Activated T-cell treated with anti-CD3 and anti-CD28 coated beads for 1 hour (primary cell): ENCODE results near the gene DUXB.

ENCODE experiments used
- DNase-seq: peaks from one replicate; pipeline ENCODE4 v3.0.0-alpha.2; 2020; ENCODE audit warnings: low read depth

DUXB gene, protein sequence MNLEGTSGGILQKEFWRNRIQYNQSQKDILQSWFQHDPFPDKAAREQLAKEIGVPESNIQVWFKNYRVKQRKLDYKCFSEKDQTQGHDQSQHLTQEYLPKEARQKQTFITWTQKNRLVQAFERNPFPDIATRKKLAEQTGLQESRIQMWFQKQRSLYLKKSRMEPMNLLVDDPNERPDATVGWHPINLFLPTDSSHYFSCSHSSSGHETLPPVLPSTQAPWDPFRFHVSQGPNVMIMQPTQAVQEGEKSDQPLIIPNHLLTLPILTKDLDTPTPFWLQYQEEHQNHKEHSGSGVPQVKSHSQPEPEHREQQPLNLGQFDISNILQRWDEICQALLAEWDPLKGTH

DNA sequence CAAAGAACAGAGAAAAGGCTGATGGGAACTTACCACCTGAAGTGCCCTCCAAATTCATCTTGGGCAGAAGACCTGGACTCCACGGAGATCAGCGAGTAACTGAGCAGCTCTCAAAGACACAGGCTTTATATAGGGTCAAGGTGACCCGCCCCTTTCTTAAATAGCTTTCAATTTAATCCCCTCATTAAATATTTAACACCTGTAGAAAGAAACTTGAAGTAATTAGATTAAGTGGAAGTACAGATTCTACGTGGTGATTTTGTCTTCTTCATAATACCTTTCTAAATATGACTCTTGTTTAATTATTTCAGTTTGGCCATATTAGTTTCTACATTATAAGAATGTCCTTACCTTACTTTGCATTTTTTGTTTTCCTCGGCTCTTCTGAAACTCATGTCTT lies at the start of gene DUXB:
Gene DUXB, minus strand, starts transcription at position 101 of the 400 bp plus-strand sequence. Its CDS starts 43 bp downstream, at position 58.
- no peak for DNase-seq

DNA sequence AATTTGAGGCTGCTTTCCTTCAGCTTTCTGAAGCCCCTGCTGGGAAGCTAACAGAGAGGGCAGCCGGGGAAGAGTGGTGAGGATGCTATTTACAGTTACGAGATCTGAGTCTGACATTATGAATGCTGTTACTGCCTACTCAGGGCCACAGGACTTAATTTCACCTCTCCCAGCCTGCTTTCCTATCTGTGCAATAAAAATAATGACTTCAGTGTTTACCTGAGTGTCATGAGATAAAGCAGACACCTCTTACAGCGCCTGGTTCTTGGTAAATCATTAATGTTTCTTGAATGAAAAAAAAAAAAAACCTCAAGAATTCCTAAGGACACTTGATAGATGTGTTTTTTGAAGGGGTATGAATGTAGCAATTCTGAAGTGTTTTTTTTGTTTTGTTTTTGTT lies 49.3 kb upstream of the DUXB start:
- no peak for DNase-seq

DNA sequence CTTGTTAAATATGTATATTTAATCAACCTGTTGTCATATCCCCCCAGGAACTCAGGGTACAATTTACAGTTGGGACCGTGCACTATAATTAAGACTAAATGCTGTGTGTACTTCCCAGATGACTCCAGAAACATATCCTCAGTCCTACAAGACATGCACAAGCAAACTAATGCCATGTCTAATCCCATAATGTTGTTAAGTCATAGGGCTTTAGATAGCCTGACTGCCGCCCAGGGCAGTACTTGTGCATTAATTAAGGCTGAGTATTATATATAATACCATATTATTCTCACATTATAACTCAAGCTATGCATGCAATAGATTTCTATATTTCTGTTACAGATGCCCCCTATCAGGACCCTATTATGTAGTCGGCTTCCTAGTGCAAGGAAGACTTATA lies 45.1 kb upstream of the DUXB start:
- DNase-seq: no peak

DNA sequence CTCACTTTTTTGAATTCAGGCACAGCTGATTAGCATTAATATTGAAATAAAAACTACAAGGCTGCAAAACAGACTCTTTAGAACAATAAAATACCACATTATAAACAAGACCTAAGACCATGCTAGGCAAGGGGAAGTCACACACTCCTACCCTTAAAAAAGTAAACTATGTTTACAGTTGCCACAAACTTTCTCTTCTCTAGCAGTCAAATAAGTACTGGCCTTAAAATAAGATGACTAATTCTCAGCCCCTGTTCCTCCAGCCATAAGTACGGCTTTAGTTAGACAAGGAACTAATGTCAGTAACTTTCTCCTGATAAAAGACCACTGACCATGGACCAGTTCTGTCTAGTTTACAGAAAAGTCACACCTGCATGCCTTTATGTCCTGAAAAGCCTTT lies 44.6 kb upstream of the DUXB start:
- DNase-seq: no peak

DNA sequence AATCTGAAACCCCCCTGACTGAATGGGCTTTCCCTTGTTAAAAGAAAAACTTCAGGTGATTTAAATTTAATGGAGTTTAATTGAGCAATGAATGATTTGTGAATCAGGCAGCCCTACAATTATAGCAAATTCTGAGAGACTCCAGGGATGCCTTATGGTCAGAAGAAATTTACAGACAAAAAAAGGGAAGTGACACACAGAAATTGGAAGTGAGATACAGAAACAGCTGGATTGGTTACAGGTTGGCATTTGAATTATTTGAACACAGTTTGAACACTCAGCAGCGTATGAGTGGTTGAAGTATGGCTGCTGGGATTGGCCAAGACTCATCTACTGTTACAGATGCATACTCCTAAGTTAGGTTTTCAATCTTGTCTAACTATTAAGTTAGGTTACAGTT lies 44.0 kb upstream of the DUXB start:
- DNase-seq: no peak

DNA sequence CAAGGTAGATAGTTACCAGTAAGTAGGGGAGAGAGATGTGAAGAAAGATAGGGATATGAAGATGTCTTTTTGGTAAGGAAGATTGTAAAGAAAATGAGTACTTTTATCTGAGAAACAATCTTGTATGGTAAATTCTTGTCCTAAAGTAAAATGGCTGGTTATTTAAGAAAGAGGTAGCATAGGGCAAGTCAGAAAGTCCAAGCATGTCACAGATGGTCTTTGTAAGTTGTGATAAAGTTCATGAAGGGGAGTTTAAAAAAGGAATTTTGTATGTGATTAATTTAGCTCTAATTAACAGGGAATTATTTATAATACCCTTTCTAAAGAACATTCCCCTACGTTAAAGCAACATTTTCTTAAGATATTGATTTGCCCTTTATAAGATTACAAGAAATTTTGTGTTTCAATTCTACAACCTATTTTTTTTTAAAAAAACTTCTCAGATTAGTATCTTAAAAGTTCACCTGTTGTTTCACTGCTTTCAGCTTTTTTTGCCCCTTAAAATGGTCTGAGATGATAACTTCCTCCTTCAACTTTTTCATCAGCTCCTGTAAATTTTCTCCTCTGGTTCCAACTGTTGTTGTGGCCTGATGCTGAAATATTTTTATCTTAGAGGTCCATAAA lies 41.3 kb upstream of the DUXB start:
- DNase-seq: no peak

DNA sequence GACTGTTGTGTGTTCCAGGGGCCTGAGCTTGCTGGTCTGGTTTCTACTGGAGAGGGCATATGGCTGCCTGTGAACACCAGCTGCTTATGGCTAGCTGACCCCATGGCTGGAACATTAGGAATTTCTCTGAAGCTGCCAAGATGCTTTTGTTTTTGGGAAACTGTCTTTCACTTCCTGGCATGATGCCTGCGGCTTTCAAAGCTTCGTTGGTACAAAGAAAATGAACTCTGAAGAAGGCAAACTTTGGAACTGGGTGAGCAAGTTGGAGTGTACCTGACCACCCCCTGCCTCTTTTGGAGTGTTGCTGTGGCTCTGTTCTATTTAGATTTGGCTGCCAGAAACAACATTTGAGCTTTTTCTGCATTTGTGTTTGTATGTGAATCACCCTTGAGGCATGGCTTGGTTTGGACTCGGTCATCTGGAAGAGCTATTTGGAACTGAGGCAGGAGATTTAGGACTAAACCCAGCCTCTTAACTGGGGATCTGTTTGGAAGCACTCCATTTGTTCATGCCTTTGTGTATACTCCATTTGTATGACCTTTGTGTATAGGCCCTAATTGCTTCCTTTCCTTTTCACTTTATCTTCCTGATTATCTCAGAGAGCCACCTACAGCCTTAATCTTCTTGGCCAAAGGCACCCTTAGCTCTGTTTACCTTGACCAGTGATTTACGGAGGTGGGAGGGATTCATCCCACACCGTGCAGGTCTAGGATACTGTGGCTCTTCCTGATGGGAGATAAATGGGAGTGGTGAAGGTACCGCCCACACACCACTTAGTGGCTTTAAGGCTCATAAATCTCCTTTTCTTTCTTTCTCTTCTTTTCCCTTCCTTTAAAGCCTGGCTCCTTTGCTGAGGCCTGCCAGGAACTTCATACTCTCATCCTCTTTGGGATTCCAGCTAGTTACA lies 32.3 kb upstream of the DUXB start:
- DNase-seq: no peak

DNA sequence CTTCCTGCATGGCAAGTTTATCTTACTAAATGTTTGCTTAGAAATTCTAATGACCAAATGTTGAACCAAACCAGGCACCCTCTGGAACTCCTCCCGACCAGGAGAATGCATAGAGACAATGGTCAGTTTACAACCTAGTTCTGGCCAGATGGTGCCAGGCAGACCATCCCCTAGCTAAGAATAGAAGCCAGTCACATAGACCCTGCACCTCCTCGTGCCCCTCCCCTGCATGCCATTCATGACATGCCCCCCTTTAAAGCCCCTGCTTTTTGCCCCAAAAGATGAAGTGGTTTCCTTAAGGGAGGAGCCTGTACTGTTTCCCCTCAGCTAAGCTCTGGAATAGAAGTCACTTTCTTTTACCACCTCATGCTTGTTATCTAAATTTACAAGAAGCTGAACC lies 31.6 kb upstream of the DUXB start:
- no peak for DNase-seq

DNA sequence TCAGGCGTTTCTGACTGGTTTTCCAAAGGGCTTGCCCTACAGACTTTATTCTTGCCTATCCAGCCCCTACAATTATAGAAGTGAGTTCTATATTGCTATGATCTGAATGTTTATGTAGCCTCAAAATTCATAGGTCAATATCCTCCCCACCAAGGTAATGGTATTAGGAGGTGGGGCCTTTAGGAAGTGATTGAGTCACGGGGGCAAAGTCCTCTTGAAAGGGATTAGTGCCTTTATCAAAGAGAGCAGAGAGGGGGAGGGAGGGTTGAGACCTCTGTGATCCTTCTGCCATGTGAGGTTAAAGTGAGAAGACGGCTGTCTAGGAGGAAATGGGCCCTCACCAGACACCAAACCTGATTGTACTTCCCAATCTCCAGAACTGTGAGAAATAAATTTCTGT lies 26.0 kb upstream of the DUXB start:
- no peak for DNase-seq

DNA sequence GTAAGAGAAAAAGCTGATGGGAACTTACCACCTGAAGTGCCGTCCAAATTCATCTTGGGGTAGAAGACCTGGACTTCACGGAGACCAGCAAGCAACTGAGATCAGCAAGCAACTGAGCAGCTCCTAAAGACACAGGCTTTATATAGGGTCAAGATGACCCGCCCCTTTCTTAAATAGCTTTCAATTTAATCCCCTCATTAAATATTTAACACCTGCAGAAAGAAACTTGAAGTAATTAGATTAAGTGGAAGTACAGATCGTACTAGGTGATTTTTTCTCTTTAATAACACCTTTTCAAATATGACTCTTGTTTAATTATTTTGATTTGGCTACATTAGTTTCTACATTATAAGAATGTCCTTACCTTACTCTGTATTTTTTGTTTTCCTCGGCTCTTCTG lies 25.1 kb upstream of the DUXB start, which contains the start of gene CPHXL:
Gene CPHXL, minus strand, starts transcription at position 101 of the 400 bp plus-strand sequence. Its CDS starts 48 bp downstream, at position 53.
- DNase-seq: no peak

DNA sequence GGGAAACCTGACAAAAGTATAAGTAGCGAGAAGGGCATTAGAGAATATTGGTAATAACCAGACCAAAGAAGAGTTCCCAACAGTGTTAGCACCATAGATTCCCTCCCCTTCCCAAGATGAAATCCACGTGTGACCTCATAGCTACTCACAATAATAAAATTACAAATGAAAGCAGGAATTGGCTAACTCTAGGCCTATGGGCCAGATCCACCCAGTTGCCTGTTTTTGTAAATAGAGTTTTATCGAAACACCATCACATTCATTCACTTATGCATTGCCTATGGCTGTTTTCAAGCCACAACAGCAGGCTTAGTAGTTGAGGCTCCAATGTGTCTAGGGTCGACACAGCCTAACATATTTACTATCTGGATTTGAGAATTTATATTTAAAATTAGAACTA lies 17.2 kb upstream of the DUXB start:
- DNase-seq: no peak

DNA sequence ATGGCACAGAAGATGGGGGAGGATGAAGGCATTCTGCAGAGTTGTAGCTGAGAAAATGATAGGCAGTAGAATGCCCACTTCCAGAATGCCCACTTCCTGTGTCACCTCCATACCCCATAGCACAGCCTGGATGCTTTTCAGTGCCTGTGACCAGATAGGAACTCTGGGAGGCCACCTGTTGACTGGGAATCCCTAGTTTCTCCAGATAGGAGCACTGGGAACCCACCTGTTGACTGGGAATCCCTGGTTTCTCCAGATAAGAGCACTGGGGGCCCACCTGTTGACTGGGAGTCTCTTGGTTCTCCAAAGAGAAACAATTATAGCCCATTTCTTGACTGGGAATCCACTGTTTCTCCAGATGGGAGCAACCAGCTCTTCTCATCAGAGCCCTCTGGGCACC lies 13.4 kb upstream of the DUXB start:
- DNase-seq: no peak

DNA sequence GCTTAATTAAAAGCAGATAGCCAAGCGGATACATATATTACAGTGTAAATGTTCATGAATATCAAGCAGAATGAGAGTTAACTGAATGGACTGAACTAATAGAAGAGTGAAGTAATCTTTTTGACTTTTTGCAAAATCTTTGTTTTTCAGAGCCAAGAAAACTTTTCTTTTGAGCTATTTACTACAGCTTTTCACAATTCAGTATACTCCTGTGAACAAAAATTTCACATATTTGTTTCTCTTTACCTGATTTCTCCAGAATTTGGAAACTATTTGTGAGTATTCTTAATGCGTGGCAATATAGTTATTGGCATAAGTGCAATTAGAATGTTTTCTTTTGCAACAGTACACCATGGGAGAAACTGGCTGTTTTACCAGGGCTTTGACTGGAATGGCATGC lies 9.1 kb upstream of the DUXB start:
- no peak for DNase-seq

DNA sequence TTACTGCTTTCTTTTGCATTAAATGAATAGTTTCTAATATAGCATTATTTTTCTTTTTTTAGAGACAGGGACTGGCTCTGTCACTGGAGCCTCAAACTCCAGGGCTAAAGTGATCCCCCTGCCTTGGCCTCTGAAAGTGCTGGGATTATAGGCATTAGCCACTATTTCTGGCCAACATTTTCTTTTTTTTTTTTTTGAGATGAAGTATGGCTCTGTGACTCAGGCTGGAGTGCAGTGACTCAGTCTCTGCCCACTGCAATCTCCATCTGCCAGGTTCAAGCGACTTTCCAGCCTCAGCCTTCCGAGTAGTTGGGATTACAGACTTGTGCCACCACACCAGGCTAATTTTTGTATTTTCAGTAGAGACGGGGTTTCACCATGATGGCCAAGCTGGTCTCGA lies 2.0 kb upstream of the DUXB start:
- no peak for DNase-seq

DNA sequence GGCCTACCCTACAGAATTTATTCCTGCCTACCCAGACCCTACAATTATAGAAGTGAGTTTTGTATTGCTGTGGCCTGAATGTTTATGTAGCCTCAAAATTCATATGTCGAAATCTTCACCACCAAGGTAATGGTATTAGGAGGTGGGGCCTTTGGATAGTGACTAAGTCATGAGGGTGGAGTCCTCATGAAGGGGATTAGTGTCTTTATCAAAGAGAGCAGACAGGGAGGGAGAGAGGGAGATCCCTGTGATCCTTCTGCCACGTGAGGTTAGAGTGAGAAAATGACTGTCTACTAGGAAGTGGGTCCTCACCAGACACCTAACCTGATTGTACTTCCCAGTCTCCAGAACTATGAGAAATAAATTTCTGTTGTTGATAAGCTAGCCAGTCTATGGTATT lies 981 bp upstream of the DUXB start:
- DNase-seq: no peak

DNA sequence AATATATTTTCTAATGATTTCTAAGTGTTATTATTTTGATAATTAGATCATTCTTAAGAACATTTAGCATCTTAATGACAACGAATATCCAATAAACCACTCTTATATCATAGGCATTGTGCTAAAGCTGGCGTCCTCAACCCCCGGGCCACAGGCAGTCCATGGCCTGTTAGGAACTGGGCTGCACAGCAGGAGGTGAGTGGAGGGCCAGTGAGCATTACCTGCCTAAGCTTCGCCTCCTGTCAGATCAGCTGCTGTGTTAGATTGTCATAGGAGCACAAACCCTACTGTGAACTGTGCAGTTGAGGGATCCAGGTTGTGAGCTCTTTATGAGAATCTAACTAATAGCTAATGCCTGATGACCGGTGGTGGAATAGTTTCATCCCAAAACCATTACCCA lies 3.7 kb downstream of the DUXB start:
- no peak for DNase-seq

DNA sequence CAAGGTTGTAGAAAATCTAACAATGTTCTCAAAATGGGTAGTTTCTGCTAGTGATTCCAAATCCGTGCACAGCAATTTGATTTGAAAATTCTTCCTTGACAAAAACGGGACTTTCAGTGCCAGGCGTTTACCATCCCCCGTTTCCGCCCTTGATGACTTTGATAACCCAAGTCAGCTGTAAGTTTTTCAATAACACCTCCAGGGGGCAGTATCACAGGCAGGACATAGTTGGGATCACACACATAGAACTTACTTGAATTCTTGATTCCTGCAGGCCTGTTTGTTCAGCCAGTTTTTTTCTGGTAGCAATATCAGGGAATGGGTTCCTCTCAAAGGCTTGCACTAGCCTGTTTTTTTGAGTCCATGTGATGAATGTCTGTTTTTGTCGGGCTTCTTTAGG lies 5.6 kb downstream of the DUXB start:
- DNase-seq: no peak

DNA sequence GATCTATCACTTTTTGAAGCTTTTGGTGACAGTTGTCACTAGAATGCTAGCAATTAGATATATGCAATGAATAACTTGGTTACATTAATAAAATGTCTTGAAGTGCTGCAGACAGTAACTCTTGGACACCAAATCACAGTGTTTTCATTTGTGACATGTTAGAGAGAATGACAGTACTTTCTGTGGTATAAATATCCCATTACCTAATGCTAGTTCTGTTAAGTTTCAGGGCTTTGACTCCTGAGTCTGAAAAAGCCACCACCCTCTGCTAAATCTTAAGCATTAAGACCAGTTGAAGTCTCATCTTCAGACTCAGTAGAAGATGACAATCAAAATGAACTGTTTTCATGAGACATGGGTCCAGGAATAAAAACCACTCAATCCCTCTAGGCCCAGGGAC lies 13.9 kb downstream of the DUXB start:
- no peak for DNase-seq

DNA sequence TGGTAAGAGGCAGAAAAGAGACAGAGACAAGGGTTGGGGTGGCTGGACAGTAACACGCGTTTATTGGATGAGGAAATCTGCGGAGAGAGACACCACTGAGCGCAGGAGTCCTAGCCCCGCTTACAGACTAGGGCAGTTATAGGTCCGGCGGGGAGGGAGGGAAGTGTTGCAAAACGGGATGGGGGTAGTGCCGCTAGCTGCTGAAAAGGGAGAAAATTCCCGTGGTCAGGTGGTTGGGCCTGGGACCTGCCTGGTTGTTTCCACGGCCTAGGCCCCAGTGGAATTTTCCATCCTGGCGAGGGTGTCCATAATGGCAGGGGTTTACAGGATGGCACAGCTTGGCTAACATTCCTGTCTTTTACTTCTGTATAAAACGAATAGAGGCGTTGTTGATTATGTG lies 19.0 kb downstream of the DUXB start:
- no peak for DNase-seq

DNA sequence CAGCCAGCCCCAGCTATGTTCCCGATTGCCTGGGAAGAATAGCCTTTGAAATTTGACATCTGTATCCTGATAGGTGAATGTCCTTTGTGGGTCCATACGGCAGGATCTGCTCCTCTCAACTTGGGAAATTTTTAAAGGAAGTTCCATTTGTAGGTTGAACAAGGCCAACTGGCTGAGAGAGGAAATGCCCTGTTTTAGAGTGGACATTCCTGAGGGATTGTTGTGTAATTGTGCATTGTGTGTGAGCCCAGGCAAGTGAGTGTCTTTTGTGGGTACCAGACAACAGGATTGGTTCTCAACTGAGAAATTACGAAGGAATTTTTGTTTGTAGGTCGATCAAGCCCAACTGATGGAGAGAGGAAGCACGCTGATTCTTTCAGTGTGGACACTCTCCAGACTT lies 21.9 kb downstream of the DUXB start:
- no peak for DNase-seq

DNA sequence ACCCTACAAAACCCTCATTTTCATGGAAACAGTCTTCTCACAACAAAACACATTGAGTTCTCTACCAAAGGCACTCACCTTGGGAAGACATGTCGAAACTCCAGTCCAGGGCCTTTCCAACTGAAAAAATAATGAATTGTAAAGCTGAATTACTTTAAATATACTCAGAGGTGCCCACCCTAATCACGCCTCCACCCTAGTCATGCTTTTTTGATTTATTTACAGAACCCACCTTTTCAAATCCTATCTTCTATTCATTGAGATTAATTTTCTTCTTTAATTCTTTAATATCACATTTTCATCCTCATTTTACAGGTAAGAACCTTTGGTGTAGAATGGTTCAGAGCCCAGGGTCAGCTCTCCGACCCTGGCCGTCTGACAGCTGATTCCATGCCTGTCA lies 24.4 kb downstream of the DUXB start, which contains the start of gene CPHXL2:
Gene CPHXL2, minus strand, starts transcription at position 101 of the 400 bp plus-strand sequence. Its CDS starts 10 bp downstream, at position 91.
- no peak for DNase-seq

DNA sequence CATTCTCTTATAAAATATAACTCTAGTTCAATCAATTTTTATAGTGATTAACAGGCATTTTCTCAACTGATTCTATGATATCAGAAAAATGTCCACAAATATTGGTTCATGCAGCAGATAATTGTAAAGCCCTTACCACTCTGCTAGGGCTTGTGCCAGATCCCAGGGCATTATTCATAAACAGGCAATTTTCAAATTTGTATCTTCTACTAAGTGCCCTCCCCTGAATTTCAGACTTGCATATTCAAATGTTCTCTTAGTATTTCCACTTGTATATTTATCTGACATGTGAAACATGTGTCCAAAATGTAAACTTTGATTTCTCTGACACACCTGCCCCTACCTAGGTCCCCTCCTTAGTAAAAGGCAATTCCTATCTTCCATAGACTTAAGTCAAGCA lies 33.8 kb downstream of the DUXB start:
- no peak for DNase-seq
